Measurements from ENCODE around the gene ERBB4. TPM values are rescaled to one million over a fixed set of nuclear protein-coding genes. Genes with fewer than 3 reads are reported as not detected.

ERBB4 gene
- total RNA-seq, 2 experiments from 2014 or later, result not detected

- no peaks in the 10 kb centered on the region for H3K36me3 Mint-ChIP-seq (ENCODE audit: low read depth)
- no peaks in the 10 kb centered on the region for H3K4me1 Mint-ChIP-seq (ENCODE audit: low read depth)
- H3K27ac ChIP-seq (ENCODE audit: low read depth in 1 of 2, low read length in 2 of 2), result no peak overlapping the region
- POLR2A ChIA-PET, result no interaction called here
- ATAC-seq (ENCODE audit: poor library complexity) (no peak), DNase-seq (no peak)
- H3K36me3 ChIP-seq (ENCODE audit: insufficient read depth, low read length), result no peaks in the 10 kb centered on the region
- no peaks in the 10 kb centered on the region for H3K4me1 ChIP-seq (ENCODE audit: insufficient read depth, low read length)
- no peak for TF ChIP-seq CTCF (IDR thresholded peaks at IDR 0.05)
- H3K27me3 Mint-ChIP-seq, result no peaks in the 10 kb centered on the region
- peaks cover 3% of the 10 kb centered on the region for H3K9me3 Mint-ChIP-seq
- H3K27ac Mint-ChIP-seq, result no peak overlapping the region
- CTCF ChIA-PET, result no interaction called here
- H3K27me3 ChIP-seq (ENCODE audit: control insufficient read depth in 1 of 2, insufficient read depth in 2 of 2, low read length in 2 of 2), result no peaks in the 10 kb centered on the region
- no peak overlapping the region for H3K4me3 Mint-ChIP-seq
- intact Hi-C loops (cut with DNase I, micrococcal nuclease), result no loop called here
- no peak overlapping the region for H3K4me3 ChIP-seq (ENCODE audit: low read length)
- H3K9me3 ChIP-seq (ENCODE audit: control insufficient read depth in 1 of 2, insufficient read depth in 1 of 2, low read length in 2 of 2), result peaks cover 0 to 6% of the 10 kb centered on the region in 2 experiments
Measured at GRCh38 chr2:211417544-211417943, 1121.1 kb downstream of the ERBB4 start.

- no peak overlapping the region for H3K4me3 Mint-ChIP-seq
- TF ChIP-seq CTCF (IDR thresholded peaks at IDR 0.05), result no peak
- no peaks in the 10 kb centered on the region for H3K4me1 ChIP-seq (ENCODE audit: insufficient read depth, low read length)
- no peaks in the 10 kb centered on the region for H3K36me3 ChIP-seq (ENCODE audit: insufficient read depth, low read length)
- ChIA-PET POLR2A (no interaction called here), CTCF (no interaction called here)
- peaks cover 3% of the 10 kb centered on the region for H3K9me3 Mint-ChIP-seq
- no peaks in the 10 kb centered on the region for H3K27me3 ChIP-seq (ENCODE audit: control insufficient read depth in 1 of 2, insufficient read depth in 2 of 2, low read length in 2 of 2)
- no peaks in the 10 kb centered on the region for H3K36me3 Mint-ChIP-seq (ENCODE audit: low read depth)
- no peak overlapping the region for H3K27ac ChIP-seq (ENCODE audit: low read depth in 1 of 2, low read length in 2 of 2)
- intact Hi-C loops (cut with DNase I, micrococcal nuclease), result no loop called here
- no peak overlapping the region for H3K27ac Mint-ChIP-seq
- no peaks in the 10 kb centered on the region for H3K4me1 Mint-ChIP-seq (ENCODE audit: low read depth)
- H3K27me3 Mint-ChIP-seq, result no peaks in the 10 kb centered on the region
- peaks cover 0 to 6% of the 10 kb centered on the region in 2 experiments for H3K9me3 ChIP-seq (ENCODE audit: control insufficient read depth in 1 of 2, insufficient read depth in 1 of 2, low read length in 2 of 2)
- DNase-seq (no peak), ATAC-seq (ENCODE audit: poor library complexity) (no peak)
- H3K4me3 ChIP-seq (ENCODE audit: low read length), result no peak overlapping the region
Measured at GRCh38 chr2:211416373-211416772, 1122.2 kb downstream of the ERBB4 start.

- Histone ChIP-seq H3K4me3 (ENCODE audit: low read length) (no peak overlapping the region), H3K4me1 (ENCODE audit: insufficient read depth, low read length) (no peaks in the 10 kb centered on the region), H3K27me3 (ENCODE audit: control insufficient read depth in 1 of 2, insufficient read depth in 2 of 2, low read length in 2 of 2) (no peaks in the 10 kb centered on the region), H3K9me3 (ENCODE audit: control insufficient read depth in 1 of 2, insufficient read depth in 1 of 2, low read length in 2 of 2) (peaks cover 0 to 6% of the 10 kb centered on the region in 2 experiments), H3K27ac (ENCODE audit: low read depth in 1 of 2, low read length in 2 of 2) (no peak overlapping the region), H3K36me3 (ENCODE audit: insufficient read depth, low read length) (no peaks in the 10 kb centered on the region)
- Mint-ChIP-seq H3K36me3 (ENCODE audit: low read depth) (no peaks in the 10 kb centered on the region), H3K9me3 (peaks cover 3% of the 10 kb centered on the region), H3K4me1 (ENCODE audit: low read depth) (no peaks in the 10 kb centered on the region), H3K4me3 (no peak overlapping the region), H3K27me3 (no peaks in the 10 kb centered on the region), H3K27ac (no peak overlapping the region)
- ATAC-seq (ENCODE audit: poor library complexity), result no peak
- intact Hi-C loops (cut with DNase I, micrococcal nuclease), result no loop called here
- POLR2A ChIA-PET, result no interaction called here
- no peak for DNase-seq
- no peak for TF ChIP-seq CTCF (IDR thresholded peaks at IDR 0.05)
- CTCF ChIA-PET, result interaction anchor here (0.7 kb wide), 1 partner anchor 742 kb away, joined by 3 read pairs; no protein-coding TSS in a partner anchor
Measured at GRCh38 chr2:211413746-211414145, 1124.9 kb downstream of the ERBB4 start.

All from CD4-positive, alpha-beta T cell (primary cell).